Upper lobe of left lung (tissue), 6 donors: Measurements from ENCODE around the gene GADD45G. TPM values are rescaled to one million over a fixed set of nuclear protein-coding genes. Genes with fewer than 3 reads are reported as not detected.

Experiments used
- ATAC-seq, 2 donors: fragments of 200-7000 bp; cut with Tn5 transposase; one replicate each; pipeline ENCODE4 v1.9.1; 2022; ENCODE audit warnings: mild to moderate bottlenecking in 2 of 2, moderate library complexity in 2 of 2; ENCODE audit not compliant: low FRiP score in 2 of 2
- DNase-seq, 2 donors: peaks; one replicate each; pipeline ENCODE4 v3.0.0-alpha.2; 2019 to 2020
- H3K27ac ChIP-seq, 4 donors: fragments of 200-600 bp; sonication (generic); one replicate each; pipeline ENCODE4 v1.5.1; 2016 to 2019
- H3K27me3 ChIP-seq, 4 donors: fragments of 200-600 bp; sonication (generic); one replicate each; pipeline ENCODE4 v1.5.1; 2017 to 2019
- H3K36me3 ChIP-seq, 4 donors: fragments of 200-600 bp; sonication (generic); one replicate each; pipeline ENCODE4 v1.5.1; 2016 to 2019
- H3K4me1 ChIP-seq, 4 donors: fragments of 200-600 bp; sonication (generic); one replicate each; pipeline ENCODE4 v1.5.1; 2018 to 2019
- H3K4me3 ChIP-seq, 4 donors: fragments of 200-600 bp; sonication (generic); one replicate each; pipeline ENCODE4 v1.5.1; 2017 to 2019; ENCODE audit warnings: mild to moderate bottlenecking in 2 of 4, moderate library complexity in 1 of 4
- H3K9me3 ChIP-seq, 4 donors: fragments of 200-600 bp; sonication (generic); one replicate each; pipeline ENCODE4 v1.5.1; 2018 to 2019
- EP300 ChIP-seq, 4 donors: sonication (generic); formaldehyde crosslinking; IDR thresholded peaks; one replicate each; pipeline ENCODE4 v1.5.1; 2017; ENCODE audit warnings: antibody characterized with exemption in 4 of 4, control low read depth in 2 of 4
- POLR2A ChIP-seq, 4 donors: fragments of 450-650 bp; IDR thresholded peaks; one replicate each; pipeline ENCODE4 v1.5.1; 2016 to 2017; ENCODE audit warnings: antibody characterized with exemption in 4 of 4, mild to moderate bottlenecking in 2 of 4
- POLR2AphosphoS5 ChIP-seq, 2 donors: sonication (generic); formaldehyde crosslinking; IDR thresholded peaks; one replicate each; pipeline ENCODE4 v1.5.1; 2017; ENCODE audit warnings: antibody characterized with exemption in 2 of 2
- WGBS, 2 donors: methylation state at CpG; one replicate each; pipeline ENCODE4 v1.1.5; 2017 to 2018; 5-methylcytosine and 5-hydroxymethylcytosine counted together
- total RNA-seq, 6 donors: library from RNA; depleted of rRNA in 4 of 6; stranded (reverse); fragments of >200 nt in 4 of 6; gene quantifications; one replicate each; pipeline versions ENCODE4 v1.1.0 to v1.2.1, GENCODE V29; 2016 to 2021
- TF ChIP-seq, protein P1 (sequence below), 6 experiments: fragments of 450-650 bp in 4 of 6; fragments of 200-600 bp in 2 of 6; sonication (generic) in 2 of 6; IDR thresholded peaks; one replicate each; pipeline ENCODE4 v1.5.1; 2016 to 2019; ENCODE audit warnings: antibody characterized with exemption in 6 of 6
- donor health status: DM: no; HTN: no; CAD: no; lungs with moderate emphysema.
- donor health status: DM: no; HTN: yes; CAD: no; lungs with severe emphysema.

Gene GADD45G
- total RNA-seq, 6 donors from 2014 or later, result 12.6 to 46.1 (median 20.1) TPM

GRCh38 chr9:89558948-89559347 is 45.9 kb upstream of the GADD45G start:
- Histone ChIP-seq H3K27ac (no peak overlapping the region), H3K4me3 (no peak overlapping the region), H3K4me1 (peaks cover 10 to 34% (median 26%) of the 10 kb centered on the region in 4 donors), H3K9me3 (no peaks in the 10 kb centered on the region), H3K27me3 (no peaks in the 10 kb centered on the region), H3K36me3 (no peaks in the 10 kb centered on the region)
- DNase-seq (no peak), ATAC-seq (no peak)
- WGBS, 2 donors, result 60 to 63% methylated on average over 2 of the region's 2 CpGs
- TF ChIP-seq POLR2AphosphoS5 (IDR thresholded peaks at IDR 0.05), result no peak
- TF ChIP-seq, protein P1, sequence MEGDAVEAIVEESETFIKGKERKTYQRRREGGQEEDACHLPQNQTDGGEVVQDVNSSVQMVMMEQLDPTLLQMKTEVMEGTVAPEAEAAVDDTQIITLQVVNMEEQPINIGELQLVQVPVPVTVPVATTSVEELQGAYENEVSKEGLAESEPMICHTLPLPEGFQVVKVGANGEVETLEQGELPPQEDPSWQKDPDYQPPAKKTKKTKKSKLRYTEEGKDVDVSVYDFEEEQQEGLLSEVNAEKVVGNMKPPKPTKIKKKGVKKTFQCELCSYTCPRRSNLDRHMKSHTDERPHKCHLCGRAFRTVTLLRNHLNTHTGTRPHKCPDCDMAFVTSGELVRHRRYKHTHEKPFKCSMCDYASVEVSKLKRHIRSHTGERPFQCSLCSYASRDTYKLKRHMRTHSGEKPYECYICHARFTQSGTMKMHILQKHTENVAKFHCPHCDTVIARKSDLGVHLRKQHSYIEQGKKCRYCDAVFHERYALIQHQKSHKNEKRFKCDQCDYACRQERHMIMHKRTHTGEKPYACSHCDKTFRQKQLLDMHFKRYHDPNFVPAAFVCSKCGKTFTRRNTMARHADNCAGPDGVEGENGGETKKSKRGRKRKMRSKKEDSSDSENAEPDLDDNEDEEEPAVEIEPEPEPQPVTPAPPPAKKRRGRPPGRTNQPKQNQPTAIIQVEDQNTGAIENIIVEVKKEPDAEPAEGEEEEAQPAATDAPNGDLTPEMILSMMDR (IDR thresholded peaks at IDR 0.05), result no peak
- TF ChIP-seq EP300 (IDR thresholded peaks at IDR 0.05), result no peak
- TF ChIP-seq POLR2A (IDR thresholded peaks at IDR 0.05), result no peak

- no peak for TF ChIP-seq EP300 (IDR thresholded peaks at IDR 0.05)
- TF ChIP-seq, protein P1 (IDR thresholded peaks at IDR 0.05), result no peak
- no peak for TF ChIP-seq POLR2A (IDR thresholded peaks at IDR 0.05)
- TF ChIP-seq POLR2AphosphoS5 (IDR thresholded peaks at IDR 0.05), result no peak
- Histone ChIP-seq H3K4me3 (no peak overlapping the region), H3K27me3 (no peaks in the 10 kb centered on the region), H3K36me3 (no peaks in the 10 kb centered on the region), H3K27ac (no peak overlapping the region), H3K9me3 (no peaks in the 10 kb centered on the region), H3K4me1 (peaks cover 0 to 4% (median 0%) of the 10 kb centered on the region in 4 donors)
- 75 to 81% methylated on average over 8 to 10 of the region's 10 CpGs for WGBS, 2 donors
- peak in 1 of 2 donors; percentile 54 for ATAC-seq
- peak in 1 of 2 donors; percentile 39 for DNase-seq
Measured at GRCh38 chr9:89562186-89562814, 42.5 kb upstream of the GADD45G start.

DNA sequence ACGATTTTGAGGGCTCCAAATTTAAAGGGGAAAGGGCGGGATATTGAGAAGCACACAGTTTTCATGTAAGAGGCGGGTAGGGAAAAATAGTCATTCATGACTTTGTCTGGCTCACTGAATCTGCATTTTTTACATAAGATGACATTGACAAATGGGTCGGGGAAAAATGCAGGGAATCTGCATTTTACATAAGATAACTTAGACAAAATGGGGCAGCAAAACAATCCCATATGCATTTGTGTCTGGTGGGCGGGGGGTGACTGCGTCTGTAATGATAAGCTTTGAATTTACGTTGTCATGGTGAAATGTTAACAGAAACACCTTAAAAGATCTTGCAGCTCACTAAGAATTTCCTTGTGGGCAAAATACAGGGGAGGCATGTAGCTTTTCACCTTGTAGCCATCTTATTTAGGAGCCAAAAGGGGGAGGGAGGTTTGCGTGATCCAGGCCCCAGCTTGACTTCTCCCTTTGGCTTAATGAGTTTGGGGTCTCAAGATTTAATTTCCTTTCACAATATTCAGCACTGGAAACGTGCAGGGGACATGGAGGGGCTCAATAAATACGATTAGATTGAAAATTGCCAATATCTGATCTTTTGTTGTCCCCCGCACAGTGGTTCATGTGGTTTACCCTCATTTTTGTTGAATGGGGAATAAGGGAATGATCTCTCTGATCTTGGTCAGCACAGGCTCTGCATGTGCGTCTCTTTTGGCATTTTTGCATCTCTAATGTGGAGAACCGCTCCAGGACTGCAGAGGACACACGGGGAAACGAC is 41.1 kb upstream of the GADD45G start:
- Histone ChIP-seq H3K4me1 (no peaks in the 10 kb centered on the region), H3K27me3 (no peaks in the 10 kb centered on the region), H3K4me3 (no peak overlapping the region), H3K36me3 (no peaks in the 10 kb centered on the region), H3K27ac (no peak overlapping the region), H3K9me3 (no peaks in the 10 kb centered on the region)
- ATAC-seq (no peak), DNase-seq (no peak)
- TF ChIP-seq POLR2A (IDR thresholded peaks at IDR 0.05) (no peak), POLR2AphosphoS5 (IDR thresholded peaks at IDR 0.05) (no peak), EP300 (IDR thresholded peaks at IDR 0.05) (no peak)
- TF ChIP-seq, protein P1 (IDR thresholded peaks at IDR 0.05), result no peak
- 66 to 85% methylated on average over 14 to 15 of the region's 15 CpGs for WGBS, 2 donors

DNA sequence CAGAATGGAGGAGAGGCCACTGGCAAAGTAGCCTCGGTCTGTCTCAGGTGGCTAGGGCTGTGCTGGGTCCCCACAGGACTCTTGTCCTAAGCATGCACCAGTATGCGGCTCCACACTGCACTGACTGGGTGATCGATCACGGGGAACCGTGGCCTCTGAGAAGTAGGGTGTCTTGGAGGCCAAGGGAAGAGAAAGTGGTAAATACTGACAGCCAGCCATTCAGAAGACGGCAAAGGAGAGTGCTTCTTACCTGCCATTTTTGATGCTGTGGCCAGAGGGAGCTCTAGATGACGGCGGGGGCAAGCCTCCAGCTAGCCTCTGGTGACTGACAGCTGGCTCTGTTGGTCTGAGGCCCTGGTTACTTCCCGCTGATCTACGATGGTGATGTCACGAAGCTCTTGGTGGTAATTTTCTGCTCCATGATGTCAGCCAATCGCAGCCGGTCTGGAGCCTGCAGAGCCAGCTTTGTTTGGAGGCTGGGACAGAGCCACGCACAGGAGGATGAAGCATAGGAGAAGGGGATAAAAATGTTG is 40.4 kb upstream of the GADD45G start:
- Histone ChIP-seq H3K4me1 (no peaks in the 10 kb centered on the region), H3K27ac (no peak overlapping the region), H3K9me3 (no peaks in the 10 kb centered on the region), H3K27me3 (no peaks in the 10 kb centered on the region), H3K36me3 (no peaks in the 10 kb centered on the region), H3K4me3 (no peak overlapping the region)
- 67 to 71% methylated on average over 14 of the region's 14 CpGs for WGBS, 2 donors
- TF ChIP-seq POLR2A (IDR thresholded peaks at IDR 0.05), result no peak
- no peak for TF ChIP-seq EP300 (IDR thresholded peaks at IDR 0.05)
- no peak for TF ChIP-seq POLR2AphosphoS5 (IDR thresholded peaks at IDR 0.05)
- TF ChIP-seq, protein P1 (IDR thresholded peaks at IDR 0.05), result no peak
- no peak for ATAC-seq
- DNase-seq, result no peak
